ENCODE data around the gene C5AR1. TPM values are rescaled to one million over a fixed set of nuclear protein-coding genes. Genes with fewer than 3 reads are reported as not detected.
"Not testable (repeated sequence)": the region's sequence is repeated elsewhere in the genome, so short reads cannot be mapped to it uniquely, and the experiment has no call there.

The C5AR1 gene
- total and polyA plus RNA-seq, 5 experiments from 2014 or later = 0.15 to 2.6 (median 2.6) TPM; not detected in 2

DNA sequence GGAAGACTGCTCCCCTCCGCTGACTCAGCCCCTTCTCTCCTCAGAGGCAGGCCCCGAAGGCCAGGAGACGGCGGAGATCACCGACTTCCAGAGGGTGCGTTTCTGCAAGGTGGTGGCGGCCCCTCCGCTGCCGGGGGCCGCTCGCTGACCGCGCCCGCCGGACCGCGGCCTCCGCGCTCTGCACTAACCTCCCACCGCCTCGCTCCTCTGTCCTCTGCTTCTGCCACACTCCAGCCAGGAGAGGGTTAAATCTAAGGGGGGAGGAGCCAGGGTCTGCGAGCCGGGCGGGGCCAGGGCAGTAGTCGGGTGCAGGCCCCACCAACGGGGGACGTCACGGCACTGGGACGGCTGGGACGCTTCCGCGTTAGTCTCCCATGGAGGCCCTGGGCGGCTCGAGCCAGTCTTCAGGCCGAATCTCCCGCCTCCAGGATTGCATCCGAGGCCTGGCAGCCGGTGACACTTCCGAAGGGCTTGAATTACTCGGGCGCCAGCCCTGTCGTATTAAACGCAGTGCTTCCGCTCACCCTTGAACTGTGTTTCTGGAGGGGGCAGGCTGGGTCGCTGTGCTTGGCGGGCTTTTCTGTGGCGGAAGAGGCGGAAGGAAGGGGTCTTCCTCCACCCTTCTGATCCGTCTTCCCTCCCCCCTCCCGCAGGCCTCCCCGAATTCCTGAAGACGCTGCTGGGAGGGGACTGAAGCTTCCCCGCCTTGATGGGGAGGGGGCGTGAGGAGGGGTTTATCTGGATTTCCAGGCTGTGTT is 36.2 kb upstream of the C5AR1 start:
- H3K4me1 Mint-ChIP-seq = peaks cover 21 to 39% (median 27%) of the 10 kb centered on the region in 4 donors
- H3K4me3 Mint-ChIP-seq = peak overlapping the region; percentile 86 to 99 (median 97)
- H3K9me3 Mint-ChIP-seq = no peaks in the 10 kb centered on the region
- H3K27me3 Mint-ChIP-seq = no peaks in the 10 kb centered on the region
- ATAC-seq = peak; percentile 69
- H3K36me3 Mint-ChIP-seq = peaks cover 0 to 28% (median 4%) of the 10 kb centered on the region in 3 donors
- peak; percentile 80 to 94 (median 87) for DNase-seq
- POLR2A ChIA-PET = interaction anchor here (0.6 to 2.7 kb wide), 19 partner anchors 10 to 1158 kb away, joined by 3 to 74 read pairs (median 4); partner anchors contain the start of genes CCDC9, DHX34 and ZC3H4
- peak overlapping the region; percentile 88 to 99 (median 98) for H3K27ac Mint-ChIP-seq

- ATAC-seq = peak; percentile 68 to 75
- peaks cover 21 to 39% (median 27%) of the 10 kb centered on the region in 4 donors for H3K4me1 Mint-ChIP-seq
- H3K9me3 Mint-ChIP-seq = no peaks in the 10 kb centered on the region
- H3K4me3 Mint-ChIP-seq = peak within 1 kb of the TSS; percentile 86 to 99 (median 97)
- POLR2A ChIA-PET = interaction anchor here (0.6 to 2.7 kb wide), 25 partner anchors 10 to 1157 kb away, joined by 3 to 74 read pairs (median 3); partner anchors contain the start of genes CCDC9, DHX34 and ZC3H4
- H3K27me3 Mint-ChIP-seq = no peaks in the 10 kb centered on the region
- peaks cover 0 to 25% (median 3%) of the 10 kb centered on the region in 3 donors for H3K36me3 Mint-ChIP-seq
- peak within 1 kb of the TSS; percentile 88 to 99 (median 98) for H3K27ac Mint-ChIP-seq
- peak; percentile 96 to 100 (median 99) for DNase-seq
These were observed 35.4 kb upstream of the C5AR1 start, which contains the start of gene INAFM1 for GRCh38 chr19:47274071-47274890. Gene INAFM1, plus strand, starts transcription at chr19:47274885. Its CDS starts 35 bp downstream, at chr19:47274920.

- Mint-ChIP-seq H3K9me3 (no peaks in the 10 kb centered on the region), H3K36me3 (peaks cover 0 to 21% (median 3%) of the 10 kb centered on the region in 3 donors), H3K4me3 (peak overlapping the region; percentile 71 to 89 (median 80)), H3K4me1 (peaks cover 21 to 45% (median 27%) of the 10 kb centered on the region in 4 donors), H3K27ac (peak overlapping the region; percentile 55 to 88 (median 82)), H3K27me3 (no peaks in the 10 kb centered on the region)
- peak in 3 of 10 donors; percentile 18 to 35 (median 19) for DNase-seq
- peak; percentile 39 to 51 for ATAC-seq
- POLR2A ChIA-PET = interaction anchor here (0.6 to 2.7 kb wide), 15 partner anchors 9 to 165 kb away, joined by 3 to 74 read pairs (median 4); partner anchors contain the start of genes CCDC9, DHX34 and ZC3H4
These were observed 34.5 kb upstream of the C5AR1 start for GRCh38 chr19:47274891-47275761.

DNA sequence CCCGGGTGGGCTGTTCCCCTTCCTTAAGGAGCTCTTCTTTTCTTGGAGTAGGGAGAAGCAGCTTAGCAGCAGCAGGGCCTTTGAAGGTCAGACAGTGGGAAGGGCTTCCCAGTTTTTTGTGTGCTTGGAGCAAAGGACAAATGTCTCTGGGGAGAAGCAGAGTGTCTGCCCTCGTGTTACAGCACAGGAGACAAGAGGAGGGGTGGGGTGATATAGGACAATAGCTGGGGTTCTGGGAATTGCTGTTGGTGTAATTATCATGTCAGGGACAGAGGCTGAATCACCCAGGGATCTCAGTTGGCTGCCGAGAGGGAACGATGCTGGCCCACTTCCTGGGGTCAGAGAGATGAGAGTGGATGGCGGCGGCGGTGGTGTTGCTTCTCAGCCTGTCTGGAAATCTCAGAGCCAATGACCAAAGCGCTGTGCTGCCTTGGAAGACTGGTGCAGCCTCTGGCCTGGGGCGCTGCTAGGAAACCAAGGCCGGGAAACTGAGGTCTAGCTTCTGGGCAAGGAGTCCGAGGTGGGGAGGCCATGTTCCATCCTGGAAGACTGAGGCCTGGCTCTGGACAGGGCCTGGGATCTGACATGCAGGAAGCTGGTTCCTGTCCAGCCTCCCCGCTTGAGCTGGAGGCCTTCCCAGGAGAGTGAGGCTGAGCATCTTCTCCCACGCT is 33.7 kb upstream of the C5AR1 start:
- peak overlapping the region; percentile 71 to 89 (median 80) for H3K4me3 Mint-ChIP-seq
- H3K27me3 Mint-ChIP-seq = no peaks in the 10 kb centered on the region
- ATAC-seq (no peak), DNase-seq (no peak)
- POLR2A ChIA-PET = interaction anchor here (1.3 to 2.7 kb wide), 4 partner anchors 15 to 50 kb away, joined by 3 to 13 read pairs (median 4); no protein-coding TSS in a partner anchor
- no peaks in the 10 kb centered on the region for H3K9me3 Mint-ChIP-seq
- peaks cover 0 to 15% (median 0%) of the 10 kb centered on the region in 3 donors for H3K36me3 Mint-ChIP-seq
- peaks cover 22 to 37% (median 26%) of the 10 kb centered on the region in 4 donors for H3K4me1 Mint-ChIP-seq
- peak overlapping the region in 9 of 10 donors; percentile 55 to 88 (median 84) for H3K27ac Mint-ChIP-seq

GRCh38 chr19:47276513-47276912 is 33.1 kb upstream of the C5AR1 start:
- POLR2A ChIA-PET = interaction anchor here (1.3 to 2.0 kb wide), 3 partner anchors 16 to 30 kb away, joined by 3 to 5 read pairs (median 4); no protein-coding TSS in a partner anchor
- not testable (repeated sequence) for H3K27me3 Mint-ChIP-seq, ATAC-seq, H3K9me3 Mint-ChIP-seq, DNase-seq, H3K36me3 Mint-ChIP-seq
- peak overlapping the region in 5 of 10 donors; percentile 72 to 89 (median 79) for H3K4me3 Mint-ChIP-seq
- peaks cover 22 to 34% (median 26%) of the 10 kb centered on the region in 4 donors for H3K4me1 Mint-ChIP-seq
- H3K27ac Mint-ChIP-seq = peak overlapping the region in 3 of 10 donors; percentile 39 to 62 (median 43)

DNA sequence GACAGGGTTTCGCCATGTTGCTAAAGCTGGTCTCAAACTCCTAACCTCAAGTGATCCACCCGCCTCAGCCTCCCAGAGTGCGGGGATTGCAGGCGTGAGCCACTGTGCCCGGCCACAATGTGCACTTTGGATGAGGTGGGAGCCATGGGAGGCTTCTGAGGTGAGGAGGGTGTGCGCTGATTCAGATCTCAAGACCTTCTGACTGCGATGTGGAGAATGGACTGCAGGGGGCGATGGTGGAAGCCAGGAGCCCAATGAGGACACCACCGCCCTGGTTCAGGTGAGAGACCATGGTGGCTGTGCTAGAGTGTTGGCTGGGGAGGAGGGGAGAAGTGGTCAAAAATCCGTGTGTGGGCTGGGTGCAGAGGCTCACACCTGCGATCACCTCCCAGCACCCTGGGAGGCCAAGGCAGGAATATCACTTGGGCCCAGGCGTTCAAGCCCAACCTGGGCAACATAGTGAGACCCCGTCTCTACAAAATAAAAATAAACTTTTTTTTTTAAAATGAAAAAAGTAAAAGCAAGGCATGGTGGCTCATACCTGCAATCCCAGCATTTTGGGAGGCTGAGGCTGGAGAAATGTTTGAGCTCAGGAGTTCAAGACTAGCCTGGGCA is 29.4 kb upstream of the C5AR1 start:
- DNase-seq (peak in 7 of 10 donors; percentile 36 to 72 (median 44)), ATAC-seq (peak; percentile 43 to 59)
- Mint-ChIP-seq H3K27me3 (no peaks in the 10 kb centered on the region), H3K27ac (no peak overlapping the region), H3K9me3 (no peaks in the 10 kb centered on the region), H3K36me3 (peaks cover 0 to 5% (median 0%) of the 10 kb centered on the region in 3 donors), H3K4me1 (peaks cover 17 to 28% (median 22%) of the 10 kb centered on the region in 4 donors), H3K4me3 (no peak overlapping the region)
- POLR2A ChIA-PET = interaction anchor here (0.7 kb wide), 1 partner anchor 1533 kb away, joined by 3 read pairs; no protein-coding TSS in a partner anchor

GRCh38 chr19:47283405-47284059 is 26.1 kb upstream of the C5AR1 start:
- no peak overlapping the region for H3K27ac Mint-ChIP-seq
- H3K36me3 Mint-ChIP-seq = peaks cover 0 to 5% (median 0%) of the 10 kb centered on the region in 3 donors
- H3K27me3 Mint-ChIP-seq = no peaks in the 10 kb centered on the region
- H3K4me3 Mint-ChIP-seq = no peak overlapping the region
- POLR2A ChIA-PET = no interaction called here
- no peaks in the 10 kb centered on the region for H3K9me3 Mint-ChIP-seq
- ATAC-seq (no peak), DNase-seq (no peak)
- H3K4me1 Mint-ChIP-seq = peaks cover 7 to 19% (median 10%) of the 10 kb centered on the region in 4 donors

DNA sequence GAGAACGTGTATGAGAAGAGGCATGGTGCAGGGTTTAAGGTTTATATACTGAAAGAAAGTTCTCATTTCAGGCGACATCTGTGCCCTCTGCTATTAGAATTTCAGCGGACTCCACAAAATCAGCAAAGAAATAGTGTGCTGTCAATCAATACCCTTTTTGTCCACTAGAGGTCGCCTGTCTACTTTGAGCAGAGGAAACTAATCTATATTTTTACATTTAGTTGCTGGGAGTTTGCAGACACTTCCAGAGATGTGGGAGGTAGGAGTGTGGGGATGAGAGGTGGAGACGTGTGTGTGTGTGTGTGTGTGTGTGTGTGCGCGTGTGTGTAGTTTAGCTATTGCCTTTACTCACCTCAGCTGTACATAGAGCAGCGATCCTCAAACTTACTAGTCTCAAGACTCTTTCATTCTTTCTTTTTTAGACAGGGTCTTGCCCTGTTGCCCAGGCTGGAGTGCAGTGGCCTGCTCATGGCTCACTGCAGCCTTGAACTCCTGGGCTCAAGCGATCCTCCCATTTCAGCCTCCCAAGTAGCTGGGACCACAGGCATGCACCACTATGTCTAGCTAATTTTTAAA is 25.2 kb upstream of the C5AR1 start:
- ATAC-seq (peak; percentile 43 to 60), DNase-seq (peak in 7 of 10 donors; percentile 33 to 74 (median 60))
- Mint-ChIP-seq H3K27ac (peak overlapping the region in 1 of 10 donors; percentile 40), H3K27me3 (no peaks in the 10 kb centered on the region), H3K4me1 (peaks cover 7 to 19% (median 14%) of the 10 kb centered on the region in 4 donors), H3K9me3 (no peaks in the 10 kb centered on the region), H3K36me3 (peaks cover 0 to 5% (median 0%) of the 10 kb centered on the region in 3 donors), H3K4me3 (no peak overlapping the region)
- POLR2A ChIA-PET = interaction anchor here (1.2 kb wide), 1 partner anchor 10 kb away, joined by 4 read pairs; the partner anchor contains the start of gene INAFM1

DNA sequence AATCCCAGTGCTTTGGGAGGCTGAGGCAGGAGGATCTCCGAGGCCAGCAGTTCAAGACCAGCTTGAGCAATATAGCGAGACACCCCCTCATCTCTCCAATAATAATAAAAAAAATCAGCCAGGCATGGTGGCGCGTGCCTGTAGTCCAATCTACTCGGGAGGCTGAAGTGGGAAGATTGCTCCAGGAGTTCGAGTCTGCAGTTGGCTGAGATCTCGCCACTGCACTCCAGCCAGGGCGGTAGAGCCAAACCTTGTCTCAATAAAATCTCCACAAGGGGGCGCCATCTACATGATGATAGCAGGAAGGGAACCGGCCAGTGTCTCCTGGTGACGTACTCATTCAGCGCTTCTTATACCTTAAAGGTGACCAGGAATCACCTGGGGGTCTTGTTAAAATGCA is 13.6 kb upstream of the C5AR1 start:
- Mint-ChIP-seq H3K27ac (no peak overlapping the region), H3K9me3 (no peaks in the 10 kb centered on the region), H3K4me1 (peaks cover 5 to 16% (median 10%) of the 10 kb centered on the region in 4 donors), H3K27me3 (no peaks in the 10 kb centered on the region), H3K36me3 (peaks cover 0 to 3% (median 0%) of the 10 kb centered on the region in 3 donors), H3K4me3 (no peak overlapping the region)
- POLR2A ChIA-PET = no interaction called here
- peak; percentile 48 to 89 (median 78) for DNase-seq
- peak; percentile 79 to 97 for ATAC-seq

DNA sequence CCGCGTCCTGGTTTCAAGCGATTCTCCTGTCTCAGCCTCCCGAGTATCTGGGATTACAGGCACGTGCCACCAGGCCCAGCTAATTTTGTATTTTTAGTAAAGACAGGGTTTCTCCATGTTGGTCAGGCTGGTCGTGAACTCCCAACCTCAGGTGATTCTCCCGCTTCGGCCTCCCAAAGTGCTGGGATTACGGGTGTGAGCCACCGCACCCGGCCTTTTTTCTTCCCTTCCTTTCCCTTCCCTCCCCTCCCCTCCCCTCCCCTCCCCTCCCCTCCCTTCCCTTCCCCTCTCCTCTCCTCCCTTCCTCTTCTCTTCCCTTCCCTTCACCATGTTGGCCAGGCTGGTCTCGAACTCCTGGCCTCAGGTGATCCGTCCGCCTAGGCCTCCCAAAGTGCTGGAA is 8.8 kb upstream of the C5AR1 start:
- not testable (repeated sequence) for H3K36me3 Mint-ChIP-seq, H3K27ac Mint-ChIP-seq

More for the DNA sequence above, 8.8 kb upstream of the C5AR1 start:
- H3K9me3 Mint-ChIP-seq, POLR2A ChIA-PET, ATAC-seq, H3K4me3 Mint-ChIP-seq, DNase-seq, H3K27me3 Mint-ChIP-seq: not testable (repeated sequence)
- H3K4me1 Mint-ChIP-seq = peaks cover 8 to 27% (median 19%) of the 10 kb centered on the region in 4 donors

All from naive thymus-derived CD8-positive, alpha-beta T cell (primary cell).